EH (cell line): ENCODE results near the gene INO80C.
"Not testable (repeated sequence)": the region's sequence is repeated elsewhere in the genome, so short reads cannot be mapped to it uniquely, and the experiment has no call there.

ENCODE experiments used
- DNase-seq: peaks from one replicate; pipeline ENCODE4 v3.0.0-alpha.2; 2015; ENCODE audit warnings: low read depth

INO80C gene

GRCh38 chr18:35489281-35489680, 8.5 kb downstream of the INO80C start:
- not testable (repeated sequence) for DNase-seq

- not testable (repeated sequence) for DNase-seq
These were observed 9.4 kb downstream of the INO80C start for GRCh38 chr18:35488396-35488795.

GRCh38 chr18:35487525-35487924, 10.2 kb downstream of the INO80C start:
- DNase-seq: not testable (repeated sequence)

GRCh38 chr18:35485852-35486251, 11.9 kb downstream of the INO80C start:
- DNase-seq: no peak

GRCh38 chr18:35484034-35484433, 13.7 kb downstream of the INO80C start:
- no peak for DNase-seq

- DNase-seq: no peak
These were observed 15.8 kb downstream of the INO80C start for GRCh38 chr18:35481960-35482366.

GRCh38 chr18:35479911-35480586, 17.7 kb downstream of the INO80C start:
- no peak for DNase-seq

GRCh38 chr18:35478520-35479435, 19.0 kb downstream of the INO80C start:
- DNase-seq: peak; percentile 86

GRCh38 chr18:35477974-35478373, 19.8 kb downstream of the INO80C start:
- DNase-seq: no peak

GRCh38 chr18:35477497-35477896, 20.3 kb downstream of the INO80C start:
- DNase-seq: no peak

GRCh38 chr18:35474884-35475283, 22.9 kb downstream of the INO80C start:
- DNase-seq: peak; percentile 19

GRCh38 chr18:35473562-35473961, 24.2 kb downstream of the INO80C start:
- no peak for DNase-seq

GRCh38 chr18:35470435-35470834, 27.3 kb downstream of the INO80C start:
- no peak for DNase-seq

- peak; percentile 19 for DNase-seq
These were observed 28.0 kb downstream of the INO80C start for GRCh38 chr18:35469725-35470124.

GRCh38 chr18:35468711-35469110, 29.0 kb downstream of the INO80C start:
- DNase-seq: no peak

- DNase-seq: no peak
These were observed 30.1 kb downstream of the INO80C start for GRCh38 chr18:35467624-35468016.

GRCh38 chr18:35466815-35467623, 30.7 kb downstream of the INO80C start:
- DNase-seq: no peak

GRCh38 chr18:35466334-35466733, 31.4 kb downstream of the INO80C start:
- no peak for DNase-seq

GRCh38 chr18:35465329-35465728, 32.4 kb downstream of the INO80C start:
- DNase-seq: no peak

GRCh38 chr18:35464831-35465279, 32.9 kb downstream of the INO80C start:
- DNase-seq: no peak

GRCh38 chr18:35463827-35464226, 33.9 kb downstream of the INO80C start:
- no peak for DNase-seq

- no peak for DNase-seq
These were observed 34.7 kb downstream of the INO80C start for GRCh38 chr18:35463050-35463449.
